Measurements from ENCODE around the gene ANHX. TPM values are rescaled to one million over a fixed set of nuclear protein-coding genes. Genes with fewer than 3 reads are reported as not detected.

Gene ANHX
- total RNA-seq, 1 donor from 2014 or later, result not detected

DNA sequence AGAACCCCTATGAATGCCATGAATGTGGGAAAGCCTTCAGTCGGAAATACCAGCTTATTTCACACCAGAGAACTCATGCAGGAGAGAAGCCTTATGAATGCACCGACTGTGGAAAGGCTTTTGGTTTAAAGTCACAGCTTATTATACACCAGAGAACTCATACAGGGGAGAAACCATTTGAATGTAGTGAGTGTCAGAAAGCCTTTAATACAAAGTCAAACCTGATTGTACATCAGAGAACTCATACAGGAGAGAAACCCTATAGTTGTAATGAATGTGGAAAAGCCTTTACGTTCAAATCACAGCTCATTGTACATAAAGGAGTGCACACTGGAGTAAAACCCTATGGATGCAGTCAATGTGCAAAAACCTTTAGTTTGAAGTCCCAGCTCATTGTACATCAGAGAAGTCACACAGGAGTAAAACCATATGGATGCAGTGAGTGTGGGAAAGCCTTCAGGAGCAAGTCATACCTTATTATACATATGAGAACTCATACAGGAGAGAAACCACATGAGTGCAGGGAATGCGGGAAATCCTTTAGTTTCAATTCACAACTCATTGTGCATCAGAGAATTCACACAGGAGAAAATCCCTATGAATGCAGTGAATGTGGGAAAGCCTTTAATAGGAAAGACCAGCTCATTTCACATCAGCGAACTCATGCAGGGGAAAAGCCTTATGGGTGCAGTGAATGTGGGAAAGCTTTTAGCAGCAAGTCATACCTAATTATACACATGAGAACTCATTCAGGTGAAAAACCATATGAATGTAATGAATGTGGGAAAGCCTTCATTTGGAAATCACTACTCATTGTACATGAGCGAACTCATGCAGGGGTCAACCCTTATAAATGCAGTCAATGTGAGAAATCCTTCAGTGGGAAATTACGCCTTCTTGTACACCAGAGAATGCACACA lies 32.1 kb downstream of the ANHX start:
- intact Hi-C loops (cut with micrococcal nuclease), result no loop called here

GRCh38 chr12:133202493-133203343 lies 33.0 kb downstream of the ANHX start:
- intact Hi-C loops (cut with micrococcal nuclease), result no loop called here

- intact Hi-C loops (cut with micrococcal nuclease), result no loop called here
Observed at GRCh38 chr12:133201888-133202287, 33.8 kb downstream of the ANHX start.

GRCh38 chr12:133192847-133193246 lies 42.8 kb downstream of the ANHX start:
- intact Hi-C loops (cut with micrococcal nuclease), result no loop called here

DNA sequence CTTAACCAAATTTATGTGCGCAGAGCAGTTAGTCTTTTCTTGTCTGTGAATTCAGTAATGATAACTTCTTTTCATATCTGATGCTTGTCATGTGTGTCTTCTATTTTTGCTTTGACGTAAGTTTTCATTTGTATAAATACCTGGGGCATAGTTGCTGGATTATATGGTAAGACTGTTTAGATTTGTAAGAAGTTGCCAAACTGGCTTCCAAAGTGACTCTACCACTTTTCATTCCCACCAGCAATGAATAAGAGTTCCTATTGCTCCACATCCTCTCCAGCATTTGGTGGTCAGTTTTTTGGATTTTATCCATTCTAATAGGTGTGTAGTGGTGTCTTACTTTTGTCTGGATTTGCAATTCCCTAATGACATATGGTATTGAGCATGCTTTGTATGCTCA lies 45.5 kb downstream of the ANHX start:
- intact Hi-C loops (cut with micrococcal nuclease), result no loop called here

DNA sequence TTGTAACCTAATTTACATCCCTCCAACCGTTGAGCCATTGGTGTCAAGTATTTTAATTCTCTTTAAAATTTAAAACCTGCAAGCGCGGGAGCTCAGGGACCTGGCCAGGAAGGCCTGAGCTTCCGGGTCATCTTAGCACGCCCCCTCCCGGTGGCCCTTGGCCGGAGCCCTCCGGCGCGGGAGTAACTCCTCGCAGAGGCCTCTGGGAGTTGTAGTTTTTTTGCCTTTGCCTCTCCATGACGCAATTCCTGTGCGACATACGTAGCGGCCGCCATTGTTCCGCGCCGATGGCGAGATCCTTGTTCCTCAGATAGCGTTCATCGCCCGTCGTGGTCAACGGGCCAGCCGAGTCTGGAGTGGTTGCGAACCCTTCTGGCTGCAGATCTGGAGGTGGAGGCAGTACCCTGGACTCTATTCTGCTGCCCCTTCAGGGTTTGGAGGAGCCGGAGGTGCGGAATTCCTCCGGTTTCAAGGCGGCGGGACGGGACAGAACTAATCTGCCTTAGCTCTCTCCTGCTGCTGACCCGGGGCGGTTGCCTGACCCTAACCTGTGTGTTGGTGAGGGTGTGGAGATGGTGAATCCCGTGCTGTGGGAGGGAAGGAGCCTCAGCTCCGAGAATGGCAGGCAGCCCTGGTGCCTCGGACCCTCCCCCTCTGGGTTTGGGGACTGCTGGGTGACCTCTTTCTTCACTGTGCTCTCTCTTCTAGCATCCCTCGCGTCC lies 54.3 kb downstream of the ANHX start, which contains the start of gene ZNF268:
ZNF268 (plus strand) TSS at position 258 of the 722 bp plus-strand sequence. CDS start 503 bp downstream, outside the sequence.
- intact Hi-C loops (cut with micrococcal nuclease), result loop anchor here (1.0 kb wide), 8 partner anchors 51 to 352 kb away; partner anchors contain the start of genes ZNF10, ZNF140, ZNF26 and ZNF605

DNA sequence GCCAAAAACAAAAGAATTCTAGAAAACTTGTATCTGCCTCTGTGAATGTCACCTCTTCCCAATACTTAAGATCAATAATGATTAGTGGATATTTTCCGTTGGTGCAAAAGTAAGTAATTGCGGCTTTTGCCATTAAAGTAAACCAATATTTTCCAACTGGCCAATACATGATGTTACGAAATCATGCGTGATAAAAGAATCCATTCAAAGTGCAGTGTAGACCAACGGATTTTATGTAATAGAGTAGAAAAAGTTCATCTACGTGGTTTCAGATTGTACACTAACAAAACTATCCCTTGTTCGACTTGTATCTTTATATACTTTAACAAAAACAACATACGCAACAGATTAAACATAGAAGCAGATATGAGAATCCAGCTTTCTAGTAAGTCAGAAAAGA lies 55.0 kb downstream of the ANHX start:
- intact Hi-C loops (cut with micrococcal nuclease), result loop anchor here (1.0 kb wide), 8 partner anchors 50 to 351 kb away; partner anchors contain the start of genes ZNF10, ZNF140, ZNF26 and ZNF605

DNA sequence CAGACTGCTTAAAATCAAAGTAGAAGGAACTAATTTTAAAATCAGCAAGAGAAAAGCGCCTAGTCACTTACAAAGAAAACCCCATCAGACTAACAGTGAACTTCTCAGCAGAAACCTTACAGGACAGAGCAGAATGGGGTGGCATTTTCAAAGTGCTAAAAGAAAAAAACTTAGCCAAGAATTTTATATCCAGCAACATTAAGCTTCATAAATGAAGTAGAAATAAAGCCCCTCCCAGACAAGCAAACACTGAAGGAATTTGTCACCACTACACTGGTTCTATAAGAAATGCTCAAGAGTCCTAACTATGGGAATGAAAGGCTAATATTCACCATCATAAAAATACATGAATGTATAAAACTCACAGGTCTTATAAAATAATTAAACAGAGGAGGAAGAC lies 60.8 kb downstream of the ANHX start:
- intact Hi-C loops (cut with micrococcal nuclease), result no loop called here

DNA sequence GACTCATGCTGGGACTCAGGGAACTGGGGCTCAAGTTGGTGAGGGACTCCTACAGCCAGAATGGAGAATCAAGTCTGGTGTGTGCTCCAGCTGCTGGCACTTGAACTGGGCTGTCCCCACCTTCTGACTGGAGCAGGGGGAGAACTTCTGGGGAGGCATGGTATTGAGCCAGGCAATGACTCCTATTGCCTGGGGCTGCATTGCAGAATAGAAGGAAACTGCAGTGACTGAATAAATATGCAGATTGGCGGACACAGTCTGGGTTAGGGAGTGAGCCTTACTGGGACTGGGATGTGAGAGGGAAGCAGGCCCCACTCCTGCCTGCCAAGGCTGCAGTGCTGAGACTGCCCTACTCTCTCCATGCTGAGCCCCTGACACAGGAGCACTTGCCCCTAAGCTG lies 63.2 kb downstream of the ANHX start:
- intact Hi-C loops (cut with micrococcal nuclease), result no loop called here

Other genes starting within 250 kb of the ANHX start
- 18.5 and 19.0 TPM in 2 replicates for gene ZNF26, start 249.5 kb downstream of the ANHX start, total RNA-seq
- 22.6 and 23.5 TPM in 2 replicates for gene ZNF84, start 198.4 kb downstream of the ANHX start, total RNA-seq
- gene ZNF140, start 155.0 kb downstream of the ANHX start, total RNA-seq, result 17.4 and 19.4 TPM in 2 replicates
- 2.1 and 2.2 TPM in 2 replicates for gene ZNF891, start 105.6 kb downstream of the ANHX start, total RNA-seq
- 6.2 and 9.2 TPM in 2 replicates for gene ZNF10, start 105.2 kb downstream of the ANHX start, total RNA-seq
- gene ZNF268, start 54.4 kb downstream of the ANHX start, total RNA-seq, result 19.7 and 22.3 TPM in 2 replicates

All from T-helper 1 cell treated with Interleukin-12 subunit alpha and Interleukin-12 subunit beta and Interleukin-4 antibody, amounts not matched to agents 30 ng/mL and 1 ng/mL, for 36 hours (primary cell).